ENCODE data around the gene ERG28. TPM values are rescaled to one million over a fixed set of nuclear protein-coding genes. Genes with fewer than 3 reads are reported as not detected.

Gene ERG28
- total RNA-seq, 1 donor from 2014 or later: 6.8 TPM

- TF ChIP-seq CTCF (IDR thresholded peaks at IDR 0.05; ENCODE audit: borderline replicate concordance): no peak
- no peak for DNase-seq
- Histone ChIP-seq H3K4me3 (no peak overlapping the region), H3K27ac (replicated peaks) (no peak overlapping the region), H3K27me3 (ENCODE audit: low read depth) (no peaks in the 10 kb centered on the region), H3K4me1 (peaks cover 35% of the 10 kb centered on the region), H3K9me3 (replicated peaks) (no peaks in the 10 kb centered on the region), H3K36me3 (peaks cover 32% of the 10 kb centered on the region)
- intact Hi-C loops (cut with micrococcal nuclease): no loop called here
Measured at GRCh38 chr14:75650253-75651058, 10.2 kb downstream of the ERG28 start.

- Histone ChIP-seq H3K9me3 (replicated peaks) (no peaks in the 10 kb centered on the region), H3K27ac (replicated peaks) (peak overlapping the region; percentile 89), H3K36me3 (peaks cover 32% of the 10 kb centered on the region), H3K4me3 (no peak overlapping the region), H3K4me1 (peaks cover 35% of the 10 kb centered on the region), H3K27me3 (ENCODE audit: low read depth) (no peaks in the 10 kb centered on the region)
- DNase-seq: no peak
- no peak for TF ChIP-seq CTCF (IDR thresholded peaks at IDR 0.05; ENCODE audit: borderline replicate concordance)
- intact Hi-C loops (cut with micrococcal nuclease): no loop called here
Measured at GRCh38 chr14:75649773-75650172, 10.9 kb downstream of the ERG28 start.

DNA sequence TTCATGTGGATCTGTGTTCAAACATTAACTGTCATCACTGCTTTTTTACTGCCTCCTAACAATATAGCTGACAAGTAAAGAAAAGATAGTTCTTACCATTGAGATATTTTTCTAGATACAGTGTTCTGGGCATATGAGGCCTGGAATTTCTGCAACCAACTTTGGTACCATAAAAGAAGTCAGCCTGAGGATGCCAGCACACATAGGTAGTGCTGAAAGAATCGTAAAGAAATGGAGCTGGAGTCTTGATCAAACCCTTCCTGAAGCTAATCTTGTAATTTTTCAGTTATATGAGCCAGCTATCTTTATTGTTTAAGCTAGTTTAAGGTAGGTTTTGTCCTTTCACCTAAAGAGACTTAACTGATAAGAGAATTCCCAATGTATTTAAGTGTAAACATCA is 11.3 kb downstream of the ERG28 start:
- no peaks in the 10 kb centered on the region for H3K9me3 ChIP-seq (replicated peaks)
- peaks cover 32% of the 10 kb centered on the region for H3K36me3 ChIP-seq
- H3K27ac ChIP-seq (replicated peaks): peak overlapping the region; percentile 89
- TF ChIP-seq CTCF (IDR thresholded peaks at IDR 0.05; ENCODE audit: borderline replicate concordance): no peak
- intact Hi-C loops (cut with micrococcal nuclease): no loop called here
- no peak overlapping the region for H3K4me3 ChIP-seq
- no peak for DNase-seq
- peaks cover 35% of the 10 kb centered on the region for H3K4me1 ChIP-seq
- H3K27me3 ChIP-seq (ENCODE audit: low read depth): no peaks in the 10 kb centered on the region

- TF ChIP-seq CTCF (IDR thresholded peaks at IDR 0.05; ENCODE audit: borderline replicate concordance): no peak
- intact Hi-C loops (cut with micrococcal nuclease): no loop called here
- Histone ChIP-seq H3K27ac (replicated peaks) (peak overlapping the region; percentile 89), H3K9me3 (replicated peaks) (no peaks in the 10 kb centered on the region), H3K27me3 (ENCODE audit: low read depth) (no peaks in the 10 kb centered on the region), H3K36me3 (peaks cover 32% of the 10 kb centered on the region), H3K4me1 (peaks cover 32% of the 10 kb centered on the region), H3K4me3 (peak overlapping the region; percentile 23)
- DNase-seq: peak; percentile 51
Measured at GRCh38 chr14:75648066-75648838, 12.4 kb downstream of the ERG28 start.

DNA sequence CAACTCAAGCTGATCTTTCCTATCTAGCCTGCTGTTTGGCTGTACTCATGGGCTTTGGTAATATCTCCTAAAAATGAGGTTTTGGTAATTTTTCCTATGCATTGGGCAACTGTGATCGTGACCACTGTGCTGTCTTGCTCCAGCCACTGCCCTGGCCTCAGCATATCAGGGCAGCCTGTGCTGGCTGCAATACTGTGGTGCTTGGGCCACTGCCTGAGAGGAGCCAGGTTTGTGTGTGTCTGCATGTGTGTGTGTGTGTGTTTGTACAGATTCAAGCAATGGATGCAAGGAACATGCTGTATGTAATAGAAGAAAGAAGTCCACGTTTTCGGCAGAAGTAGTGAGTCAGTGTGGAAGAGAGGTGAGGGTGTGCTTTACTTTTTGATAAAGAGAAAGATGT is 13.0 kb downstream of the ERG28 start:
- H3K9me3 ChIP-seq (replicated peaks): no peaks in the 10 kb centered on the region
- H3K27me3 ChIP-seq (ENCODE audit: low read depth): no peaks in the 10 kb centered on the region
- no peak for DNase-seq
- peak overlapping the region; percentile 89 for H3K27ac ChIP-seq (replicated peaks)
- TF ChIP-seq CTCF (IDR thresholded peaks at IDR 0.05; ENCODE audit: borderline replicate concordance): no peak
- H3K4me3 ChIP-seq: no peak overlapping the region
- peaks cover 28% of the 10 kb centered on the region for H3K36me3 ChIP-seq
- intact Hi-C loops (cut with micrococcal nuclease): no loop called here
- peaks cover 32% of the 10 kb centered on the region for H3K4me1 ChIP-seq

Data from left ventricle myocardium inferior (tissue), 1 donor.